ENCODE results near the gene MYCBP2.

Gene MYCBP2

DNA sequence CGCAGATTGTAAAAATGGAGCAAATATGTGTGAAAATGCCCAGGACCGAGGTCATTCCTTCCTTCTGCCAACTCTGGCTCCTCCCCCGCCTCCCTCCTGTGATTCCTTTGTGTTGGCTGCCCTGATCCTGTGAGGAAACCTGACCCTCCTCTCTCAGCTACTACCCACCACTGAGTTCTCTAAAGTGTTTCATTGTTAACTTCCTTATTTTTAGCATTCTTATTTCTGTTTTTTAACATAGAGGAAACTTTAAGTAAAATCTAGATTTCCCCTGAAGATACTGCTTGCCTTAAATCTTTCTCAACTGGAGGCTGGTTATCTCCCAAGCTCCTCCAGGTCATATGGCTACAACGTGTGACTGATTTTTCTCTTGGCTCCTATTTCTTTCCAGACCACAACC, 278.2 kb downstream of the MYCBP2 start:
- H3K9me3 ChIP-seq (ENCODE audit: control insufficient read depth, insufficient read depth, low read depth, low read length): no peaks in the 10 kb centered on the region
- ChIA-PET POLR2A (no interaction called here), CTCF (no interaction called here)
- no peak overlapping the region for H3K4me3 ChIP-seq (ENCODE audit: low read depth, low read length)
- peaks cover 0 to 68% of the 10 kb centered on the region in 2 experiments; a peak in 1 of 3 replicates for H3K36me3 ChIP-seq (ENCODE audit: control insufficient read depth in 2 of 2, insufficient read depth in 1 of 2, low read length in 2 of 2)
- H3K27ac ChIP-seq (ENCODE audit: extremely low read depth, low read depth, low read length): no peak overlapping the region
- no peaks in the 10 kb centered on the region for H3K4me1 ChIP-seq (ENCODE audit: control insufficient read depth, insufficient read depth, low read length)
- TF ChIP-seq ZNF529 (tag by site-specific recombination; IDR thresholded peaks at IDR 0.05; ENCODE audit: insufficient replicate concordance) (no peak), ZNF433 (tag by site-specific recombination; IDR thresholded peaks at IDR 0.05; ENCODE audit: low read depth) (no peak), ZNF677 (tag by site-specific recombination; IDR thresholded peaks at IDR 0.05) (no peak), ZNF423 (tag by site-specific recombination; IDR thresholded peaks at IDR 0.05) (no peak), ZNF555 (tag by site-specific recombination; conservative IDR thresholded peaks at IDR 0.05) (no peak), ZNF610 (tag by site-specific recombination; IDR thresholded peaks at IDR 0.05; ENCODE audit: borderline replicate concordance) (no peak), ZNF426 (tag by site-specific recombination; IDR thresholded peaks at IDR 0.05) (no peak), EGR2 (tag by site-specific recombination; IDR thresholded peaks at IDR 0.05; ENCODE audit: low read depth) (no peak)
- TF ChIP-seq, protein P1, sequence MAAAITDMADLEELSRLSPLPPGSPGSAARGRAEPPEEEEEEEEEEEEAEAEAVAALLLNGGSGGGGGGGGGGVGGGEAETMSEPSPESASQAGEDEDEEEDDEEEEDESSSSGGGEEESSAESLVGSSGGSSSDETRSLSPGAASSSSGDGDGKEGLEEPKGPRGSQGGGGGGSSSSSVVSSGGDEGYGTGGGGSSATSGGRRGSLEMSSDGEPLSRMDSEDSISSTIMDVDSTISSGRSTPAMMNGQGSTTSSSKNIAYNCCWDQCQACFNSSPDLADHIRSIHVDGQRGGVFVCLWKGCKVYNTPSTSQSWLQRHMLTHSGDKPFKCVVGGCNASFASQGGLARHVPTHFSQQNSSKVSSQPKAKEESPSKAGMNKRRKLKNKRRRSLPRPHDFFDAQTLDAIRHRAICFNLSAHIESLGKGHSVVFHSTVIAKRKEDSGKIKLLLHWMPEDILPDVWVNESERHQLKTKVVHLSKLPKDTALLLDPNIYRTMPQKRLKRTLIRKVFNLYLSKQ (tag by site-specific recombination; IDR thresholded peaks at IDR 0.05; ENCODE audit: borderline replicate concordance): no peak
- TF ChIP-seq, protein P2, sequence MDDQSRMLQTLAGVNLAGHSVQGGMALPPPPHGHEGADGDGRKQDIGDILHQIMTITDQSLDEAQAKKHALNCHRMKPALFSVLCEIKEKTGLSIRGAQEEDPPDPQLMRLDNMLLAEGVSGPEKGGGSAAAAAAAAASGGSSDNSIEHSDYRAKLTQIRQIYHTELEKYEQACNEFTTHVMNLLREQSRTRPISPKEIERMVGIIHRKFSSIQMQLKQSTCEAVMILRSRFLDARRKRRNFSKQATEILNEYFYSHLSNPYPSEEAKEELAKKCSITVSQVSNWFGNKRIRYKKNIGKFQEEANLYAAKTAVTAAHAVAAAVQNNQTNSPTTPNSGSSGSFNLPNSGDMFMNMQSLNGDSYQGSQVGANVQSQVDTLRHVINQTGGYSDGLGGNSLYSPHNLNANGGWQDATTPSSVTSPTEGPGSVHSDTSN (CRISPR knock-in tag; IDR thresholded peaks at IDR 0.05): no peak
- TF ChIP-seq, protein P3, sequence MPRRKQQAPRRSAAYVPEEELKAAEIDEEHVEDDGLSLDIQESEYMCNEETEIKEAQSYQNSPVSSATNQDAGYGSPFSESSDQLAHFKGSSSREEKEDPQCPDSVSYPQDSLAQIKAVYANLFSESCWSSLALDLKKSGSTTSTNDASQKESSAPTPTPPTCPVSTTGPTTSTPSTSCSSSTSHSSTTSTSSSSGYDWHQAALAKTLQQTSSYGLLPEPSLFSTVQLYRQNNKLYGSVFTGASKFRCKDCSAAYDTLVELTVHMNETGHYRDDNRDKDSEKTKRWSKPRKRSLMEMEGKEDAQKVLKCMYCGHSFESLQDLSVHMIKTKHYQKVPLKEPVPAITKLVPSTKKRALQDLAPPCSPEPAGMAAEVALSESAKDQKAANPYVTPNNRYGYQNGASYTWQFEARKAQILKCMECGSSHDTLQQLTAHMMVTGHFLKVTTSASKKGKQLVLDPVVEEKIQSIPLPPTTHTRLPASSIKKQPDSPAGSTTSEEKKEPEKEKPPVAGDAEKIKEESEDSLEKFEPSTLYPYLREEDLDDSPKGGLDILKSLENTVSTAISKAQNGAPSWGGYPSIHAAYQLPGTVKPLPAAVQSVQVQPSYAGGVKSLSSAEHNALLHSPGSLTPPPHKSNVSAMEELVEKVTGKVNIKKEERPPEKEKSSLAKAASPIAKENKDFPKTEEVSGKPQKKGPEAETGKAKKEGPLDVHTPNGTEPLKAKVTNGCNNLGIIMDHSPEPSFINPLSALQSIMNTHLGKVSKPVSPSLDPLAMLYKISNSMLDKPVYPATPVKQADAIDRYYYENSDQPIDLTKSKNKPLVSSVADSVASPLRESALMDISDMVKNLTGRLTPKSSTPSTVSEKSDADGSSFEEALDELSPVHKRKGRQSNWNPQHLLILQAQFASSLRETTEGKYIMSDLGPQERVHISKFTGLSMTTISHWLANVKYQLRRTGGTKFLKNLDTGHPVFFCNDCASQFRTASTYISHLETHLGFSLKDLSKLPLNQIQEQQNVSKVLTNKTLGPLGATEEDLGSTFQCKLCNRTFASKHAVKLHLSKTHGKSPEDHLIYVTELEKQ (tag by site-specific recombination; IDR thresholded peaks at IDR 0.05; ENCODE audit: borderline replicate concordance): no peak
- TF ChIP-seq, protein P4, sequence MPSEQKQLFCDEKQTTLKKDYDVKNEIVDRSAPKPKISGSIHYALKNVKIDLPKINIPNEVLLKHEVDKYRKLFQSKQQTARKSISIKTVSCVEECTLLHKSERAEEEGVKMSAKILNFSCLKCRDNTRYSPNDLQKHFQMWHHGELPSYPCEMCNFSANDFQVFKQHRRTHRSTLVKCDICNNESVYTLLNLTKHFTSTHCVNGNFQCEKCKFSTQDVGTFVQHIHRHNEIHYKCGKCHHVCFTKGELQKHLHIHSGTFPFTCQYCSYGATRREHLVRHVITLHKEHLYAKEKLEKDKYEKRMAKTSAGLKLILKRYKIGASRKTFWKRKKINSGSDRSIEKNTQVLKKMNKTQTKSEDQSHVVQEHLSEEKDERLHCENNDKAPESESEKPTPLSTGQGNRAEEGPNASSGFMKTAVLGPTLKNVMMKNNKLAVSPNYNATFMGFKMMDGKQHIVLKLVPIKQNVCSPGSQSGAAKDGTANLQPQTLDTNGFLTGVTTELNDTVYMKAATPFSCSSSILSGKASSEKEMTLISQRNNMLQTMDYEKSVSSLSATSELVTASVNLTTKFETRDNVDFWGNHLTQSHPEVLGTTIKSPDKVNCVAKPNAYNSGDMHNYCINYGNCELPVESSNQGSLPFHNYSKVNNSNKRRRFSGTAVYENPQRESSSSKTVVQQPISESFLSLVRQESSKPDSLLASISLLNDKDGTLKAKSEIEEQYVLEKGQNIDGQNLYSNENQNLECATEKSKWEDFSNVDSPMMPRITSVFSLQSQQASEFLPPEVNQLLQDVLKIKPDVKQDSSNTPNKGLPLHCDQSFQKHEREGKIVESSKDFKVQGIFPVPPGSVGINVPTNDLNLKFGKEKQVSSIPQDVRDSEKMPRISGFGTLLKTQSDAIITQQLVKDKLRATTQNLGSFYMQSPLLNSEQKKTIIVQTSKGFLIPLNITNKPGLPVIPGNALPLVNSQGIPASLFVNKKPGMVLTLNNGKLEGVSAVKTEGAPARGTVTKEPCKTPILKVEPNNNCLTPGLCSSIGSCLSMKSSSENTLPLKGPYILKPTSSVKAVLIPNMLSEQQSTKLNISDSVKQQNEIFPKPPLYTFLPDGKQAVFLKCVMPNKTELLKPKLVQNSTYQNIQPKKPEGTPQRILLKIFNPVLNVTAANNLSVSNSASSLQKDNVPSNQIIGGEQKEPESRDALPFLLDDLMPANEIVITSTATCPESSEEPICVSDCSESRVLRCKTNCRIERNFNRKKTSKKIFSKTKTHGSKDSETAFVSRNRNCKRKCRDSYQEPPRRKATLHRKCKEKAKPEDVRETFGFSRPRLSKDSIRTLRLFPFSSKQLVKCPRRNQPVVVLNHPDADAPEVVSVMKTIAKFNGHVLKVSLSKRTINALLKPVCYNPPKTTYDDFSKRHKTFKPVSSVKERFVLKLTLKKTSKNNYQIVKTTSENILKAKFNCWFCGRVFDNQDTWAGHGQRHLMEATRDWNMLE (tag by site-specific recombination; conservative IDR thresholded peaks at IDR 0.05; ENCODE audit: low read depth): no peak

All from HEK293 (cell line).